OCI-LY7 (cell line): Measurements from ENCODE around the gene ZFR.

ENCODE experiments used
- EZH2phosphoT487 ChIP-seq: fragments of 200-600 bp; sonication (generic); IDR thresholded peaks from 2 replicates; pipeline ENCODE4 v1.6.1; 2018; ENCODE audit warnings: low read depth, borderline replicate concordance, mild to moderate bottlenecking, mixed run types, antibody characterized with exemption, low read length, moderate library complexity, mixed read lengths
- TF ChIP-seq, protein P1 (sequence below): fragments of 200-600 bp; sonication (generic); conservative IDR thresholded peaks from 2 replicates; pipeline ENCODE4 v1.5.1; 2014; ENCODE audit warnings: mild to moderate bottlenecking, antibody characterized with exemption, low read length, moderate library complexity, mixed read lengths

DNA sequence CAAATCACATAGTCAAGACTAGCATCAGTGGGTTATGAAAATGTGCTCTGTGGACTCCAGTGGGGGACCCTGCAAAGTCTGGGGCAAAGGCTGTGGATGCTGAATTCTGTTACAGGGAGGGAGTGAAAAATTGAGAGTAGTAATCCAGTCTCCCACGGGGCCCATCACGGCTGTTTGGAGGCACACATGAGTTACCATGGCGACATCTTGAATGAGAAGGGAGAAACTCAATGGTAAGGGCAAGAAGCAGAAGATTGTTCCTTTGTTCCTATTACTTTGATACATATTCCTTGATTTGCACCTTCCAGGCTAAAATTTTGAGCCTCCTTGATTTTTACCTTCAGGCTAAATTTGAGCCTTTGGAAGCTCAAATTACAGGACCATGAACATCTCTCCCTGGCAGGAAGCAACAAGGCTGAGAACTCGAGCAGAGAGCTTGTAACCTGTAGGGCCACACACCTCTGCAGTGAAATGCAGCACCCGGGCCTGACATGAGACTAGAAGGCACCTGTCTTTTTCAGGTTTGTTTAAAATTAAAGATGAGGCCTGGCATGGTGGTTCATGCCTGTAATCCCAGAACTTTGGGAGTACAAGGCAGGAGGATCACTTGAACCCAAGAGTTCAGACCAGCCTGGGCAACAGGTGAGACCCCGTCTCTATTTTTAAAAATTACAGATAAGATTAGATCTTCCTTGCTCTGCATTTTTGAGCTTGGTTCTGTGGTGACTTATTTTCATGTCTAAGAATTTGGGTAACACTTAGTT is 31.0 kb upstream of the ZFR start:
- TF ChIP-seq, protein P1, sequence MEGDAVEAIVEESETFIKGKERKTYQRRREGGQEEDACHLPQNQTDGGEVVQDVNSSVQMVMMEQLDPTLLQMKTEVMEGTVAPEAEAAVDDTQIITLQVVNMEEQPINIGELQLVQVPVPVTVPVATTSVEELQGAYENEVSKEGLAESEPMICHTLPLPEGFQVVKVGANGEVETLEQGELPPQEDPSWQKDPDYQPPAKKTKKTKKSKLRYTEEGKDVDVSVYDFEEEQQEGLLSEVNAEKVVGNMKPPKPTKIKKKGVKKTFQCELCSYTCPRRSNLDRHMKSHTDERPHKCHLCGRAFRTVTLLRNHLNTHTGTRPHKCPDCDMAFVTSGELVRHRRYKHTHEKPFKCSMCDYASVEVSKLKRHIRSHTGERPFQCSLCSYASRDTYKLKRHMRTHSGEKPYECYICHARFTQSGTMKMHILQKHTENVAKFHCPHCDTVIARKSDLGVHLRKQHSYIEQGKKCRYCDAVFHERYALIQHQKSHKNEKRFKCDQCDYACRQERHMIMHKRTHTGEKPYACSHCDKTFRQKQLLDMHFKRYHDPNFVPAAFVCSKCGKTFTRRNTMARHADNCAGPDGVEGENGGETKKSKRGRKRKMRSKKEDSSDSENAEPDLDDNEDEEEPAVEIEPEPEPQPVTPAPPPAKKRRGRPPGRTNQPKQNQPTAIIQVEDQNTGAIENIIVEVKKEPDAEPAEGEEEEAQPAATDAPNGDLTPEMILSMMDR: no peak
- TF ChIP-seq EZH2phosphoT487: no peak
